ENCODE data around the gene IRS2.

IRS2 gene

DNA sequence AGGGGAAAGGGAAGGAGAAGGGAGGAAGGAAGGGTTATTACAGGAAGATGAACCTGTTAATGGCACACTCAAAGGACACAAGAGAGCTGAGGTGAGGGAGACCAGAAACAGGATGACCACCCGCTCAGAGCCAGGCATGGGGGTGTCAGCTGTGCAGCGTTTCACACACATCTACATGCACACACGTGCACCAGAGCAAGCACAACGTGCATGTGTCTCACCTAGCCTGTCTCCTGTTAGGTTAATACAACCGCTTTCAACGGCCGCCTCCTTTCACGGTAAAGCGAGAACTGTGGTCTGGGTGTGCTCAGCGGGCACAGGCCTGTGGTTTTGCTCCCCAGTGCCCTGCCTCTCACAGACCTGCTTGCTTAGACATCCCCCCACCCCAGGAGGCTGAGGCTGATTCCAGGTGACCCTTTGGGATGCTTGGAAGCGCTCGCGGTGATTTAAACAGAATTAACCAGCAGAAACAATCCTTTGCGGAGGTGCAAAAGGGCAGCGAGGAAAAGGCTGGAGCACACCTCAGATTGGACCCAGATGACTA lies 27.4 kb downstream of the IRS2 start:
- Histone ChIP-seq H2AFZ (ENCODE audit: low read depth, low read length) (no peak overlapping the region), H3K27ac (ENCODE audit: low read length, poor library complexity, severe bottlenecking) (no peak overlapping the region), H3K18ac (ENCODE audit: low read depth in 1 of 2, low read length in 2 of 2) (no peak overlapping the region), H3K23ac (ENCODE audit: low read length in 2 of 2) (no peak overlapping the region), H3K4me3 (ENCODE audit: insufficient read depth in 1 of 2, low read depth in 1 of 2, low read length in 2 of 2) (no peak overlapping the region), H4K8ac (ENCODE audit: low read length) (no peak overlapping the region), H3K14ac (ENCODE audit: low read length in 2 of 2) (no peak overlapping the region), H2BK15ac (ENCODE audit: low read depth, poor library complexity, severe bottlenecking) (no peak overlapping the region), H3K9ac (ENCODE audit: low read length) (no peak overlapping the region), H3K9me3 (ENCODE audit: control insufficient read depth, low read length) (no peaks in the 10 kb centered on the region), H2BK120ac (ENCODE audit: low read depth, low read length) (no peak overlapping the region), H3K4ac (ENCODE audit: low read depth in 1 of 2, low read length in 2 of 2) (no peak overlapping the region), H2AK5ac (ENCODE audit: low read length, severe bottlenecking) (no peak overlapping the region), H3K4me2 (ENCODE audit: low read length, poor library complexity, severe bottlenecking) (no peak overlapping the region), H2BK12ac (ENCODE audit: low read length in 2 of 2) (no peak overlapping the region), H3K36me3 (ENCODE audit: control insufficient read depth in 1 of 2, insufficient read depth in 2 of 2, low read depth in 1 of 2, low read length in 2 of 2) (peaks cover 6 to 22% of the 10 kb centered on the region in 2 experiments), H3K4me1 (ENCODE audit: control insufficient read depth, insufficient read depth, low read depth, low read length) (peaks cover 6% of the 10 kb centered on the region), H3K79me1 (replicated peaks; ENCODE audit: low read length, poor library complexity, severe bottlenecking) (peaks cover 28% of the 10 kb centered on the region), H4K91ac (ENCODE audit: low read length) (no peak overlapping the region), H3K27me3 (ENCODE audit: control insufficient read depth in 1 of 2, insufficient read depth in 1 of 2, low read length in 2 of 2) (no peaks in the 10 kb centered on the region), H2BK5ac (ENCODE audit: low read depth, low read length, poor library complexity, severe bottlenecking) (no peak overlapping the region)
- WGBS: 91% methylated on average over 15 of the region's 15 CpGs
- DNase-seq: no peak

DNA sequence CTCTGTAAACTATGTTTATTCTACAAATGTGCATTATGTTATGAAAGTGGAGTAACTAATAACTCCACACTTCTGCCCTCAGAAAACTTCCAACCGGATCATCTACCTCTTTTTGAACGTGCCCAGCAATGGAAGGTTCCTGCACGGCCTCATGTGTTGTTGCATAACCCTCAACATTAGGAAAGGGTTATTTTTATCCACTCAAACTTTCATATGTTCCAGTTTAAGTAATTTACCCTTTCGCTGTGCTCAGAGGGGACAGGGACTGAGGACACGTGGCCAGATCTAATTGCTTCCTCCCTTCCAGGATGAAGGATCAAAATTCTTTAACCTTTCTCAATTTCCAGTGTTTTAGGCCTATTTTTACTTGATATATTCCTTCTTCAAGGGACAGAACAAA lies 29.6 kb downstream of the IRS2 start:
- Histone ChIP-seq H3K9me3 (ENCODE audit: control insufficient read depth, low read length) (no peaks in the 10 kb centered on the region), H2AK5ac (ENCODE audit: low read length, severe bottlenecking) (no peak overlapping the region), H2BK12ac (ENCODE audit: low read length in 2 of 2) (no peak overlapping the region), H4K8ac (ENCODE audit: low read length) (no peak overlapping the region), H3K27ac (ENCODE audit: low read length, poor library complexity, severe bottlenecking) (no peak overlapping the region), H3K4me2 (ENCODE audit: low read length, poor library complexity, severe bottlenecking) (no peak overlapping the region), H2BK15ac (ENCODE audit: low read depth, poor library complexity, severe bottlenecking) (no peak overlapping the region), H3K27me3 (ENCODE audit: control insufficient read depth in 1 of 2, insufficient read depth in 1 of 2, low read length in 2 of 2) (no peaks in the 10 kb centered on the region), H3K36me3 (ENCODE audit: control insufficient read depth in 1 of 2, insufficient read depth in 2 of 2, low read depth in 1 of 2, low read length in 2 of 2) (peaks cover 10 to 40% of the 10 kb centered on the region in 2 experiments), H2BK5ac (ENCODE audit: low read depth, low read length, poor library complexity, severe bottlenecking) (no peak overlapping the region), H3K4me1 (ENCODE audit: control insufficient read depth, insufficient read depth, low read depth, low read length) (peaks cover 3% of the 10 kb centered on the region), H2AFZ (ENCODE audit: low read depth, low read length) (no peak overlapping the region), H3K79me1 (replicated peaks; ENCODE audit: low read length, poor library complexity, severe bottlenecking) (peaks cover 20% of the 10 kb centered on the region), H4K91ac (ENCODE audit: low read length) (no peak overlapping the region), H3K18ac (ENCODE audit: low read depth in 1 of 2, low read length in 2 of 2) (no peak overlapping the region), H3K4ac (ENCODE audit: low read depth in 1 of 2, low read length in 2 of 2) (no peak overlapping the region), H3K23ac (ENCODE audit: low read length in 2 of 2) (no peak overlapping the region), H3K9ac (ENCODE audit: low read length) (no peak overlapping the region), H3K4me3 (ENCODE audit: insufficient read depth in 1 of 2, low read depth in 1 of 2, low read length in 2 of 2) (no peak overlapping the region), H2BK120ac (ENCODE audit: low read depth, low read length) (no peak overlapping the region), H3K14ac (ENCODE audit: low read length in 2 of 2) (no peak overlapping the region)
- no peak for DNase-seq
- 89% methylated on average over 5 of the region's 5 CpGs for WGBS

DNA sequence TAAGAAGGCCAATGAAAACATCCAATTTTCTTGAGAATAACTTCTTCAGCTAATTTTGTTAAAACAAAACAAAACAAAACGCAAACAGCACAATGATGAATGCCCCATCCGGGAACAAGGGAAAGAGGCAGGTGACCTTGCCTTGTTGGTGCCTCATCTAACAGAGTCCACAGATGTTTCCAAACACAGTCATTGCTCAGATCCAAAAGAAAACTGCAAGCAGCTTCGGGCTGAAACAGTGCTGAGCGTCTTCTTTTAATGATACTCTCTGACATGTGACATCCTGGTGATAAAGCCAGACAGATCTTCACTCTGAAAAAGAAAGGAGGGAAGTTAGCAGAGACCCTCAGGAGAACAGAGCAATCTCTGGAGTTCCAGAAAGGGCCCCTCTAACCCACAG lies 30.4 kb downstream of the IRS2 start:
- no peak overlapping the region for H2BK120ac ChIP-seq (ENCODE audit: low read depth, low read length)
- no peak overlapping the region for H3K4me2 ChIP-seq (ENCODE audit: low read length, poor library complexity, severe bottlenecking)
- no peak overlapping the region for H4K8ac ChIP-seq (ENCODE audit: low read length)
- no peak overlapping the region for H2BK5ac ChIP-seq (ENCODE audit: low read depth, low read length, poor library complexity, severe bottlenecking)
- H3K23ac ChIP-seq (ENCODE audit: low read length in 2 of 2): no peak overlapping the region
- H4K91ac ChIP-seq (ENCODE audit: low read length): no peak overlapping the region
- no peak for DNase-seq
- H3K9me3 ChIP-seq (ENCODE audit: control insufficient read depth, low read length): no peaks in the 10 kb centered on the region
- no peak overlapping the region for H2AFZ ChIP-seq (ENCODE audit: low read depth, low read length)
- no peak overlapping the region for H3K14ac ChIP-seq (ENCODE audit: low read length in 2 of 2)
- no peak overlapping the region for H2BK12ac ChIP-seq (ENCODE audit: low read length in 2 of 2)
- H3K79me1 ChIP-seq (replicated peaks; ENCODE audit: low read length, poor library complexity, severe bottlenecking): peaks cover 19% of the 10 kb centered on the region
- no peak overlapping the region for H3K18ac ChIP-seq (ENCODE audit: low read depth in 1 of 2, low read length in 2 of 2)
- H3K27ac ChIP-seq (ENCODE audit: low read length, poor library complexity, severe bottlenecking): no peak overlapping the region
- no peaks in the 10 kb centered on the region for H3K27me3 ChIP-seq (ENCODE audit: control insufficient read depth in 1 of 2, insufficient read depth in 1 of 2, low read length in 2 of 2)
- H3K4me3 ChIP-seq (ENCODE audit: insufficient read depth in 1 of 2, low read depth in 1 of 2, low read length in 2 of 2): no peak overlapping the region
- no peak overlapping the region for H3K9ac ChIP-seq (ENCODE audit: low read length)
- peaks cover 3% of the 10 kb centered on the region for H3K4me1 ChIP-seq (ENCODE audit: control insufficient read depth, insufficient read depth, low read depth, low read length)
- H2BK15ac ChIP-seq (ENCODE audit: low read depth, poor library complexity, severe bottlenecking): no peak overlapping the region
- peaks cover 9 to 42% of the 10 kb centered on the region in 2 experiments for H3K36me3 ChIP-seq (ENCODE audit: control insufficient read depth in 1 of 2, insufficient read depth in 2 of 2, low read depth in 1 of 2, low read length in 2 of 2)
- no peak overlapping the region for H2AK5ac ChIP-seq (ENCODE audit: low read length, severe bottlenecking)
- 88% methylated on average over 4 of the region's 4 CpGs for WGBS
- no peak overlapping the region for H3K4ac ChIP-seq (ENCODE audit: low read depth in 1 of 2, low read length in 2 of 2)

DNA sequence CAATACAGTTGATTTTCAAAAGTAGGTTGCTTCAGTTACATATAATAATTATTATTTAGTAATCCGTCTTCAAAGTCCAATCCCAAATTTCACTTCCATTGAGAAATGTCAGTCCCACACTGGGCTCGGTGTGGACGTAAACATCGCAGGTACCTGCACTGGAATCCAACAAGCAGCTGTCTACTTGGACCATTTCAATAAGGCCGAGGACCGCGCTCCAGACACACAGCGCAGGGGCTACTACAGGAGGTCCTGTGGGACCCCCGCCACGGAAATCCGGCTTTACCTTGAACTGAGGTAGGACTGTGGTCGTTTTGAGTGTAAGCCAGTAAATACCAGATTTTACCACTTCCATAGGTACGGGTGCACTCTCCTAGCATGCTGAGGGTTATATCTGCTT lies 30.8 kb downstream of the IRS2 start:
- Histone ChIP-seq H3K4me3 (ENCODE audit: insufficient read depth in 1 of 2, low read depth in 1 of 2, low read length in 2 of 2) (no peak overlapping the region), H3K27me3 (ENCODE audit: control insufficient read depth in 1 of 2, insufficient read depth in 1 of 2, low read length in 2 of 2) (no peaks in the 10 kb centered on the region), H2BK5ac (ENCODE audit: low read depth, low read length, poor library complexity, severe bottlenecking) (no peak overlapping the region), H3K79me1 (replicated peaks; ENCODE audit: low read length, poor library complexity, severe bottlenecking) (peaks cover 14% of the 10 kb centered on the region), H4K8ac (ENCODE audit: low read length) (no peak overlapping the region), H2BK120ac (ENCODE audit: low read depth, low read length) (no peak overlapping the region), H3K36me3 (ENCODE audit: control insufficient read depth in 1 of 2, insufficient read depth in 2 of 2, low read depth in 1 of 2, low read length in 2 of 2) (peaks cover 7 to 42% of the 10 kb centered on the region in 2 experiments), H3K4ac (ENCODE audit: low read depth in 1 of 2, low read length in 2 of 2) (no peak overlapping the region), H3K4me2 (ENCODE audit: low read length, poor library complexity, severe bottlenecking) (no peak overlapping the region), H3K9me3 (ENCODE audit: control insufficient read depth, low read length) (no peaks in the 10 kb centered on the region), H3K27ac (ENCODE audit: low read length, poor library complexity, severe bottlenecking) (no peak overlapping the region), H2AK5ac (ENCODE audit: low read length, severe bottlenecking) (no peak overlapping the region), H3K9ac (ENCODE audit: low read length) (no peak overlapping the region), H2AFZ (ENCODE audit: low read depth, low read length) (no peak overlapping the region), H4K91ac (ENCODE audit: low read length) (no peak overlapping the region), H2BK12ac (ENCODE audit: low read length in 2 of 2) (no peak overlapping the region), H3K18ac (ENCODE audit: low read depth in 1 of 2, low read length in 2 of 2) (no peak overlapping the region), H2BK15ac (ENCODE audit: low read depth, poor library complexity, severe bottlenecking) (no peak overlapping the region), H3K14ac (ENCODE audit: low read length in 2 of 2) (no peak overlapping the region), H3K4me1 (ENCODE audit: control insufficient read depth, insufficient read depth, low read depth, low read length) (peaks cover 1% of the 10 kb centered on the region), H3K23ac (ENCODE audit: low read length in 2 of 2) (no peak overlapping the region)
- DNase-seq: no peak
- WGBS: 98% methylated on average over 12 of the region's 13 CpGs

Data from mesenchymal stem cell (in vitro differentiated cells and primary cell).